HFFc6 (cell line): ENCODE data around the gene FRAS1. TPM values are rescaled to one million over a fixed set of nuclear protein-coding genes. Genes with fewer than 3 reads are reported as not detected.

Experiments used
- DNase-seq: peaks from one replicate; pipeline ENCODE4 v3.0.0-alpha.2; 2018
- H3K27ac Mint-ChIP-seq: 2 replicates; pipeline ENCODE4 v1.8.0; 2020; ENCODE audit warnings: mild to moderate bottlenecking, mixed read lengths
- H3K27me3 Mint-ChIP-seq: 2 replicates; pipeline ENCODE4 v1.8.0; 2021; ENCODE audit warnings: mild to moderate bottlenecking, moderate library complexity, mixed read lengths; ENCODE audit not compliant: insufficient read depth
- H3K36me3 Mint-ChIP-seq: 2 replicates; pipeline ENCODE4 v1.8.0; 2021; ENCODE audit warnings: low read depth, mixed read lengths
- H3K4me1 Mint-ChIP-seq: 2 replicates; pipeline ENCODE4 v1.8.0; 2020; ENCODE audit warnings: low read depth, mixed read lengths
- H3K4me3 Mint-ChIP-seq: 2 replicates; pipeline ENCODE4 v1.8.0; 2020; ENCODE audit warnings: mild to moderate bottlenecking, moderate library complexity, mixed read lengths
- H3K9me3 Mint-ChIP-seq: 2 replicates; pipeline ENCODE4 v1.8.0; 2020; ENCODE audit warnings: mild to moderate bottlenecking, mixed read lengths
- total RNA-seq, 6 experiments: library from RNA; stranded (reverse); fragmentation: NEBNext Ultra II Directional; extraction: Animal tissue kit (Norgen Biotek cat#: 25700); gene quantifications; 2 replicates in 1 of 6; 3 replicates in 5 of 6; pipeline ENCODE4 v1.2.3, GENCODE V29; 2021
- TF ChIP-seq, protein P1 (sequence below): fragments of 200-600 bp; sonication (generic); IDR thresholded peaks from 2 replicates; pipeline ENCODE4 v1.5.0; 2021; ENCODE audit warnings: antibody characterized with exemption, mild to moderate bottlenecking

The FRAS1 gene
- total RNA-seq, 6 experiments from 2014 or later: 1.7 to 11.0 (median 2.3) TPM

DNA sequence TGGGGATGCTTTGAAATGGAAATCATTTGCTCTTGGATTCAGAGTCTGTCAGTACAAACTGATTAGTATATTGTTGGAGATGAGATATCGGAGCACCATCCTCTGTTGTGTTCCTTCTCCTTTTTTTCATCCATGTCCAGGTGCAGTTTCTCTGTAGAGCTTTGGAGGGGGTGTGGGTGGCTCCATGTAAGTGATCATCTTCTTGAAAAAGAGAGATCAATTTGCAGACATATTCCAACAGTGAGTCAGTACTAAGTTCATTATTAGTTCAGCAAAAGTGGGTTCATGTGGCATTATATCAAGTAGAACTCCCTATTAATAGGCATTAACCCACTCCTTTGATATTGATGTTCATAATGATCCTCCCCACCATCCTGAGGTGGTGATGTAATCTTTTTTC, 18.9 kb downstream of the FRAS1 start:
- Mint-ChIP-seq H3K27ac (no peak overlapping the region), H3K4me1 (no peaks in the 10 kb centered on the region), H3K4me3 (no peak overlapping the region), H3K27me3 (no peaks in the 10 kb centered on the region; the same call in 1 of the 2 replicates), H3K9me3 (no peaks in the 10 kb centered on the region), H3K36me3 (no peaks in the 10 kb centered on the region)
- DNase-seq: no peak
- TF ChIP-seq, protein P1, sequence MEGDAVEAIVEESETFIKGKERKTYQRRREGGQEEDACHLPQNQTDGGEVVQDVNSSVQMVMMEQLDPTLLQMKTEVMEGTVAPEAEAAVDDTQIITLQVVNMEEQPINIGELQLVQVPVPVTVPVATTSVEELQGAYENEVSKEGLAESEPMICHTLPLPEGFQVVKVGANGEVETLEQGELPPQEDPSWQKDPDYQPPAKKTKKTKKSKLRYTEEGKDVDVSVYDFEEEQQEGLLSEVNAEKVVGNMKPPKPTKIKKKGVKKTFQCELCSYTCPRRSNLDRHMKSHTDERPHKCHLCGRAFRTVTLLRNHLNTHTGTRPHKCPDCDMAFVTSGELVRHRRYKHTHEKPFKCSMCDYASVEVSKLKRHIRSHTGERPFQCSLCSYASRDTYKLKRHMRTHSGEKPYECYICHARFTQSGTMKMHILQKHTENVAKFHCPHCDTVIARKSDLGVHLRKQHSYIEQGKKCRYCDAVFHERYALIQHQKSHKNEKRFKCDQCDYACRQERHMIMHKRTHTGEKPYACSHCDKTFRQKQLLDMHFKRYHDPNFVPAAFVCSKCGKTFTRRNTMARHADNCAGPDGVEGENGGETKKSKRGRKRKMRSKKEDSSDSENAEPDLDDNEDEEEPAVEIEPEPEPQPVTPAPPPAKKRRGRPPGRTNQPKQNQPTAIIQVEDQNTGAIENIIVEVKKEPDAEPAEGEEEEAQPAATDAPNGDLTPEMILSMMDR: no peak

GRCh38 chr4:78078101-78078500, 21.0 kb downstream of the FRAS1 start:
- TF ChIP-seq, protein P1: no peak

DNA sequence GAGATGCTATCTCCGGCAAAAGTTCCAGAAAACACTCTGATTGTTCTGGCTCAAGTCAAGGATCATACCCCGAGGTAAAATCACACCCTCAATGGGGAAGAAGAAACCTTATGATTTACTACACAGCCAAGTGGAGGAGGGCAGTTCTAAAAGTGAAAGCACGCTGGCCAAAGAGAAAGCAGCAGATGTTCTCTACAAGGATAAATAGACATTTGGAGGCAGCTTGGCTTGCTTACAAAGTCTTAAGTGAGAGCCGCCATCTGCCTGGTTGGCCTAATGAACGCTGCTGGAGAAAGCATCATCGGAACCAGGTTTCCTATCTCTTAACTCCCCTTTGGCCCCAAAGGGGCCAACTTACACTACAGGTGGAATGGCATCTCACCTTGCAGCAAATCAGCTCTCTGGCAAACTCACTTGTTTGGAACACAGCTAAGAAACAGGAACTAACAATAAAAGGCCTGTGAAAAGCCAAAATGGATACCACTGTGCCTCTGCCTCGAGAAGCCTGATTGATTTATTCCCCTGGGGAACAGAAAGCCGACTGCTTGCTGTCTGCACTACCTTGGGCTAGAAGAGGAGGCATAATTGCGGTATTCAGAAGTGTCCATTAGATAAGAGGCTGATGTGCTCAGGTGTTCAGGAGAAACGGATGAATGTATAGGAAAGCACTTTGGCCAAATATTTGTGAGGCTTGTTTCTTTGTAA, 22.8 kb downstream of the FRAS1 start:
- H3K27me3 Mint-ChIP-seq: no peaks in the 10 kb centered on the region; the same call in 1 of the 2 replicates
- DNase-seq: no peak
- H3K27ac Mint-ChIP-seq: no peak overlapping the region
- no peaks in the 10 kb centered on the region for H3K36me3 Mint-ChIP-seq
- no peaks in the 10 kb centered on the region for H3K9me3 Mint-ChIP-seq
- H3K4me1 Mint-ChIP-seq: no peaks in the 10 kb centered on the region
- TF ChIP-seq, protein P1: no peak
- H3K4me3 Mint-ChIP-seq: peak overlapping the region; percentile 16; the same call in 1 of the 2 replicates

More at GRCh38 chr4:78078101-78078500, 21.0 kb downstream of the FRAS1 start:
- no peaks in the 10 kb centered on the region for H3K9me3 Mint-ChIP-seq
- H3K36me3 Mint-ChIP-seq: no peaks in the 10 kb centered on the region
- no peak overlapping the region for H3K4me3 Mint-ChIP-seq
- H3K27me3 Mint-ChIP-seq: no peaks in the 10 kb centered on the region; the same call in 1 of the 2 replicates
- no peaks in the 10 kb centered on the region for H3K4me1 Mint-ChIP-seq
- H3K27ac Mint-ChIP-seq: no peak overlapping the region
- DNase-seq: no peak

DNA sequence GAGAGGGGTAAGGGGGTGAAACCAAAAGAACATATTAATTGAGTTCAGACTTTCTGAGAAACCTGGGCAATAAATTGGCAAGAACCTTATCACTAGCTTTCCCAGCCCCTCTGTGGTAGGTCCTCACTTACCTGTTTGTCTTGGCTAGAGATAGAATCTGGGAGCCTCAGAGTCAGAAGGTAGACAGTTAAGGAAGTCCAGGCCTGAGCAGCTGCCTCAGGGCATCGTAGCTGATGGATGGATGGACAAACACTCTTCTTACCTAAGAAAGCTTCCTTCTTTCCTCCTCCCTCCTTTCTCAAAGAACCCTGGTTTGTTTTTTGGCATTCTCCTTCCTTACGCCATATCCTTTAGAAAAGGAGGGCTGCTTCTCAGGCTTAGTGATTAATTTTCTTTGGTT, 24.4 kb downstream of the FRAS1 start:
- H3K36me3 Mint-ChIP-seq: no peaks in the 10 kb centered on the region
- H3K4me3 Mint-ChIP-seq: no peak overlapping the region
- TF ChIP-seq, protein P1: no peak
- H3K9me3 Mint-ChIP-seq: no peaks in the 10 kb centered on the region
- no peaks in the 10 kb centered on the region; the same call in 1 of the 2 replicates for H3K27me3 Mint-ChIP-seq
- no peak overlapping the region for H3K27ac Mint-ChIP-seq
- DNase-seq: no peak
- no peaks in the 10 kb centered on the region for H3K4me1 Mint-ChIP-seq

- H3K4me1 Mint-ChIP-seq: no peaks in the 10 kb centered on the region
- no peak for DNase-seq
- TF ChIP-seq, protein P1: no peak
- peaks cover 2% of the 10 kb centered on the region for H3K27me3 Mint-ChIP-seq
- no peak overlapping the region for H3K4me3 Mint-ChIP-seq
- H3K27ac Mint-ChIP-seq: no peak overlapping the region
- no peaks in the 10 kb centered on the region for H3K36me3 Mint-ChIP-seq
- H3K9me3 Mint-ChIP-seq: no peaks in the 10 kb centered on the region
Observed at GRCh38 chr4:78083035-78083434, 25.9 kb downstream of the FRAS1 start.
